NCI-H524 treated with DMSO at 0.1 percent for 48 hours (cell line): ENCODE data around the gene PLOD3.
A peak's percentile ranks its signal among the peaks of the same experiment; 100 is the strongest.

Experiments
- DNase-seq: peaks from one replicate; lab custom pipeline; 2025; lab: John Stamatoyannopoulos, UW

PLOD3 gene

GRCh38 chr7:101165958-101166647 is 51.3 kb downstream of the PLOD3 start:
- no peak for DNase-seq

DNA sequence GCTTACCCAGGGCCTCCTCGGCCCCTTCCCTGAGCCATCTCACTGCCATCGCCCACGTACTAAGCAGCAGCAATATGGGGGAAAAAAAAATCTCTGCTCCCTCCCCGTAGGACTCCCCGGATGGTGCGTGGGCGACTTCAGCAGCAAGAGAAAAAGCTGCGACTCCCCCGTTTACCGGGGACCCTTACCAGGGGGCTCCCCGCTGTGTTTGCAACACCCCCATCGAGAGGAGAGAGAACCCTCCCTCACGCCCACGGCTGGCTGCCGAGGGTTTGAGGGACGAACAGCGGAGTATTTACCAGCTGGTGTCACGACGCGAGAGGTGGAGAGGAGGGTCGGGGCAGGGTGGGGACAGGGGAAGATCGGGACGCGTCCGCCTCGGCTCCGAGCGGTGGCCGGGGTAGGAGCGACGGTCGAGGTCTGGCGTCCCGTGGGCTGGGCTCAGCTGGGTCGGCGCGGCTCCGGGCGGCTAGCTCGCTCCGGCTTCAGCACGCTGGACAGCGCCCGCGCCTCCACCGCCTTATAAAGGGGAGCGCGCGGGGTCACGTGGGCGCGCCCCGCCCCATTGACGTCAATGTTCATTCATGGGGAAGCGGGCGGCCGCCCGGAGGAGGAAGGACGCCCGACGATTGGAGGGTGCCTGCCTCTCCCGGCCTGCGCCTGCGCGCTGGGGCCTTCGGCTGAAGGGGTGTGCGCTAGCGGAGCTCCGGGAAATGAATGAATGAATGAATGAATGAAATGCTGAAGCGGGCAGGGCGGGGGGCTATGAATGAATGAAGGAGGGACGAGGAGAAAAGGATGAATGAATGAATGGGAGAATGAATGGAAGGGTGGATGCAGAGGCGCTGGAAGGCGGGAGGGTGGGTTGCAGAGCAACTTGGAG is 52.1 kb downstream of the PLOD3 start, which contains the start of gene VGF:
Gene VGF, minus strand, starts transcription at position 495 of the 883 bp plus-strand sequence. CDS start 726 bp downstream, outside the sequence.
- peak; percentile 44 for DNase-seq

DNA sequence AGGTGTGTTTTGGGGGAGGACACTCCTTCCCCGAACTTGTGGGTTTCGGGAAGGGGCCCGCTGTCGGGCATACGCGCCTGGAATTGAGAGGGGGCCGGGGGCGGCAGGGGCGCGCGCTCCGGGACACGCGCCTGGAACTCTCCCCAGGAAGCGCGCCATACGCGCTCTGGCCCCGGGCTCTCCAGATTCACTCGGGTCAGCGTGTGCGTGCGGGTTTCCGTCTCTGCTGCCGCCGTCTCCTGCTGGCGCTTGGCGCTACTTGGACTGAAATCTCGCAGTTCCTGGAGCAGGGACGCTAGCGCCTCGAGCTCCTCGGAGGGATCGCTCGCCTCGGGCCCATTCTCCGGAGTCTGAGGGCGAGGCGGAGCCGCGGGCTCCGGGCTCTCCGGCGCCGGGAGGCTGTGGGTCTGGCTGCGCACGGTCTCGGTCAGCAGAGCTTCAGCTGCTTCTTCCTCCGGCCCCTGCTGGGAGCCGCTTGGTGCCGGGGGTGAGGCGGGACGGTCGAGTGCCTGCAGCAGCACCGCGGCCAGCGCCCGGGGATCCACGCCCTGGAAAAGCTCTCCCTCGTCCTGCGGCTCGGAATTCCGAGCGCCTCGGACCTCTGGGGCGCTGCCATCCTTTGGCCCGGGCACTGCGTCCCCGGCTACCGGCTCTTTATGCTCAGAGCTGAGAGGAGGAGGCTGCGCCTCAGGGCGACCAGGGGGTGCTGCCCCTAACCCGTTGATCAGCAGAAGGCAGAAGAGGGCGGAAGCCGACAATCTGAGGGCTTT is 53.1 kb downstream of the PLOD3 start:
- DNase-seq: no peak

- DNase-seq: no peak
Measured at GRCh38 chr7:101163279-101164070, 53.9 kb downstream of the PLOD3 start.

GRCh38 chr7:101162551-101163278 is 54.7 kb downstream of the PLOD3 start:
- DNase-seq: no peak

DNA sequence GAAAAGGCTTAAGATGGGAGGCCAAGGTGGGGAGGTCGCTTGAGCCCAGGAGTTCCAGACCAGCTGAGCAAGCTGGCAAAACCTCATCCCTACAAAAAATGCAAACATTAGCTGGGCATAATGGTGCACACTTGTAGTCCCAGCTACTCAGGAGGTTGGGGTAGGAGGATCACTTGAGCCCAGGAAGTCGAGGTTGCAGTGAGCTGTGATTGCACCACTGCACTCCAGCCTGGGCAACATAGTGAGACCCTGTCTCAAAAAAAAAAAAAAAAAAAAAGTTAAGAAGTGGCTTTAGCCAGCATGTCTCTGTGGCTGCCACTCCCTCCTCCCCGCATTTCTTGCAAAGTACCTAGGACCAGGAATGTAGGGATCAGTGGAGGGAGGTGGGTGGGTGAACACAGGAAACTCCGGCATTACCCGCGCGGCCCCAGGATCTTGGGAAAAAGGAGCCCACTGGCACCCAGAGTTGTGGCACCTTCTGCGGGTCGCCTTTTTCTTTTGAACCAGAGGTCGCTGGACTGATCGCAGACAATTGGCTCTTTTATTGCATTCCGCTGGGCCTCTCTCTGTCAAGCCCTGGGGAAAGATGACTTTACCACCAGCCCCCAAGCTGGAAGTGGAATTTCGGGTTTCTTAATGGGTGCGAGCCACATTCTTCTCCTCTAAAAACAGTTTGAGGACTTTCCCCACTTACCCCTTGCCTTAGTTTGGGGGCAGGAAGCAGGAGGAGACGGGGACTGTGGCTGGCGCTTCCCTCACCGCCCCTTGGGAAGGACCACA is 55.5 kb downstream of the PLOD3 start:
- no peak for DNase-seq

DNA sequence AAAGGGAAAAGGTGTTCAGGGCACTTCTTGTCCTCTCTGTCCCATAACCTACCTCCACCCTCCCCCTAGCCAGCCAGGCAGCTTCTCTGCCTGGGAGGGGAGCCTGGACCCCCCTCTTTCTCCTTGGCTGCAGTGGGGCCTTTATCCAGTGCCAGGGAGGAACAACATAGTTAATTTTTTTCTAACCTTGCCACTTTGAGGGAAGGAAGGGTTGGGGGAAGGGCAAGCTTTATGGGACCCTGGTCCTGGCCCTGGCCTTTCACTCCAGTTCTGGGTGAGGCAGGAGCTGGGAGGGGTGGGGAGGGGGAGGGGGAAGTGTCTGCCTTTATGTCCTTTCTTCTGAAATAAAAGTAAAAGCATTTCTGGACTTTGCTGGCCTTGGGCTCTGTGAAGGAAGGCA is 56.5 kb downstream of the PLOD3 start:
- DNase-seq: no peak

- no peak for DNase-seq
Measured at GRCh38 chr7:101159696-101160674, 57.4 kb downstream of the PLOD3 start.

DNA sequence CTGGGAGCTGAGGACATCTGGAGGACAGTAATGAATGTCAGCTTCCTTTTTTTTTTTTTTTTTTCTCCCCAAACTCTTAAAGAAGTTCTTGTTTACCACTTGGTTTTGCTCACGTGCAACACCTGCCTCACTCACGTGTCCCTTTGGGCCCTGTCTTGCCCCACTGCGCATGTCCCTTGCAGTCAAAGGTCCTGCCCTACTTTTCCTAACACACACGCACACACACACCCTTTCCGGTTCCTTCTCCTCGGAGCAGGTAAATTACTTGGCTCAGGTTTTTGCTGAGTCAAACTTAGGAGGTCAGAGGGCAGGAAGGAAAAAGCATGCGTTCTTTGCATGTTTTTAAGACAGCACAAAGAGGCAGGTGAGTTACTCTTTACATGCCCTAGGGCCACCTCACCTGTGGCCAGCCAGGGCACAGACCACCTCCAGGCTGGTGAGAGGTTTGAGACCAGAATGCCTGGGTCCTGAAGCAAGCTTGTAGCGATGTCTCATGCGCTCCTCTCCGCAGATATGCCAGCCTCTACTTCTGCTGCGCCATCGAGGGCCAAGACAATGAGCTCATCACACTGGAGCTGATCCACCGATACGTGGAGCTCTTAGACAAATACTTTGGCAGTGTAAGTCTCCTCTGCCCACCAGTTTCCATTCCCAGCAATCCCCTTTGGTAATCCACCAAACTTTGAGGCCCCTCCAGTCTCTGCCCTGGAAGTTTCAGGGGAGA is 60.4 kb downstream of the PLOD3 start:
- no peak for DNase-seq

GRCh38 chr7:101156277-101156676 is 61.1 kb downstream of the PLOD3 start:
- DNase-seq: no peak
